Activated gamma-delta T cell treated with anti-CD3 and anti-CD28 coated beads, Interleukin-2, amount 50 U/mL, for 16 hours (primary cell): ENCODE data around the gene ARHGAP32.
"Not testable (repeated sequence)": the region's sequence is repeated elsewhere in the genome, so short reads cannot be mapped to it uniquely, and the experiment has no call there.

ENCODE experiments used
- DNase-seq: peaks from one replicate; pipeline ENCODE4 v3.0.0-alpha.2; 2020; ENCODE audit warnings: low read depth

Gene ARHGAP32

GRCh38 chr11:129021295-129021694, 170.8 kb downstream of the ARHGAP32 start:
- no peak for DNase-seq

- DNase-seq, result no peak
Observed at GRCh38 chr11:129018991-129019390, 173.1 kb downstream of the ARHGAP32 start.

DNA sequence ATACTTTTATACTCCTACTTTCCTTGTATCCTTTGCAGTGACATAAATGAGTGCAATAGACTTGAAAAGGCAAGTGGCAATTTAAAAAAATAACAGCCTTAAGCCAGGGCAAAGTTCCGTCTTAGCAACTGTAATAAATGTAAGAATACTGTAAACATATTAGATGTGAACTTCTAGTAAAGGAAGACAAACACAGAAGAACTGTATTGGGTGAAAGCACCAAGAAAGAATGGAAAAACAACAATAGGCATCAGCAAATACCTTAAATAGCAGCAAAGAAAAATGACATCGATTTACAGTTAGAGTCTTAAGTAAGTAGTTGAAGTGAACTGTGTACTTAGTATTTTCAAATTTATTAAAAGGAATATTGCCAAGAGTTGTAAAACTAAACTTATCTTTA, 174.0 kb downstream of the ARHGAP32 start:
- DNase-seq, result no peak

DNA sequence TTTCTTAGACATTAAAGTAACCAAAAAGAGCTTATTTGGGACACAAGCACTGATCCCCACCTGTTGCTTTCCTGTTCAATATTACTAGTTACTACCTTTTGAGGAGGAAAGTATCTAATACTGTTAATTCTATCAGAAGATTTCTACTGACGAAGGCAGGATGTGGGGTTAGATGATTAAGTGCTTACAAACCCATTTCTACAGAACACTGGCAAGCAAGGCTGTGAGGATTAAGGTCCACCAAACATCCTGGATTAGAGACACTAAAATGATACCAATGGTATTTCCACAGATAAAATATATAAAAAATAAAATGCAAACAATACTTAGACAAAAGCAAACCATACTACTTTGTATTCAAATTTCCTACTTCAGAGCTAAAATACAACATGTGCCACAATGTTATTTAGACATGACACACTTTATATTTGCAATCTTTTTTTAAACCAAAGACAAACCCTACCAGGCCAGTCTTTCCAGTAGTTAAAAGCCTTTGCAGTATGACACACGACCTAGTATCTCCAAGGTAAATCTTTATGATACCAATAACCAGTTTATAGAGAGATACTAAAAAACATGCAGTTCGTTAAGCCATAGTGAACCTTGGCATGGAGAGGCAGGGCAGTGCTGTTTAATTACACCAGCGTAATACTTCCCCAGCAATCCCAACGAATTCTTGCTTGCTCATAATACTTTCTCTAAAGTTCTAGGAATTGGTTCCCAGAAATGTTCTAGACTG, 178.2 kb downstream of the ARHGAP32 start:
- DNase-seq, result no peak

- no peak for DNase-seq
Observed at GRCh38 chr11:129012880-129013279, 179.2 kb downstream of the ARHGAP32 start.

DNA sequence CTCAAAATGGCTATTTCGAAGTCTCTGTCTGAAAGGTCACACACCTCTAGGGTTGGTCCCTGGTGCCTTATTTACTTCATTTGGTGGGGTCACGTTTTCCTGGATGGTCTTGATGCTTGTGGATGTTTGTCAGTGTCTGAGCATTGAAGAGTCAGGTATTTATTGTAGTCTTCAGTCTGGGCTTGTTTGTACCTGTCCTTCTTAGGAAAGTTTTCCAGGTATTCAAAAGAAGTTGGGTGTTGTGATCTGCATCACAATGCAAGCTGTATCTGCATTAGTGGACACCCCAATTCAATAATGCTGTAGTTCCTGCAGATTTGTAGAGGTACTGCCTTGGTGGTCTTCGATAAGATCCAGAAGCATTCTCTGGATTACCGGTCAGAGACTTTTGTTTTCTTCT, 186.0 kb downstream of the ARHGAP32 start:
- DNase-seq, result no peak

DNA sequence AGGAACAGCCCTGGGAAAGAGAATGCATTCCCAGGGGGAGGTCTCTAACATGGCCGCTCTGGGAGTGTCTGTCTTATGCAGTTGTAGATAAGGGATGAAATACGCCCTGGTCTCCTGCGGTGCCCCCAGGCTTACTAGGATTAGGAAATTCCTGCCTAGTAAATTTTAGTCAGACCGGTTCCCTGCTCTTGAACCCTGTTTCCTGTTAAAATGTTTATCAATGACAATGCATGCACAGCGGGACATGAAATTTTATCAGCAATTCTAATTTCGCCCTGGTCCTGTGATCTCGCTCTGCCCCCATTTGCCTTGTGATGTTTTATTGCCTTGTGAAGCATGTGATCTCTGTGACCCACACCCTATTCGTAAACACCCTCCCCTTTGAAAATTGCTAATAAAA, 193.0 kb downstream of the ARHGAP32 start:
- DNase-seq, result not testable (repeated sequence)

DNA sequence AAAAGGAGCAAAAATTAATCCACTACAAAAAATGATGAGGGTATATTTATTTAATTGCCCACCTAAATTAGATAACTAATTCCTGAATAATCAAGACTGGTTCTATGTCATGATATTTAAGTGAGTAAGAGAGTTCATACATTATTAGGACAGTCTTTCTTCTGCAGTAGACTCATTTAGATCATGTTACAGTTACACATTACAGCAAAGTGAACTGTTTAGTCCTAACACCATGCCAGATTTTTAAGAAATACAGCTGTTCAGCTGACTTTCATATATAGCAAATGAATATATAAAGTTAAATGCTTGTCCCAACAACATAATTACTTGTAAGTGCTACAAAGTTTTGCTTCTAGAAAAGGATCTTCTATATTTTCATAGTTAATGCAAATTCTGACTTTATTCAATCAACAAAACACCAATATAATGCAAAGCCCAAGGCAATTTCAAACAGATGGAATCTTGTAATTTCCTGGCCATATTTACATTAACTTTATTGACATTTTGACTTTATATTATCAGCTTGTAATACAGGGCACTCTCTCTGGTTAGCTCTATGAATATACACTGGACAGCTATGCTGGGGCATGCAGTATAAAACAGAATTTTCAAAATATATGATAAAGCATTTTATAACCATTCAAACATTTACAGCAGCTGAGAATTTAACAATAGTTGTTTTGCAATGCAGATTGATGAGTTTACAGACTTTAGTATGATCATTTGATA, 203.7 kb downstream of the ARHGAP32 start:
- DNase-seq, result no peak

DNA sequence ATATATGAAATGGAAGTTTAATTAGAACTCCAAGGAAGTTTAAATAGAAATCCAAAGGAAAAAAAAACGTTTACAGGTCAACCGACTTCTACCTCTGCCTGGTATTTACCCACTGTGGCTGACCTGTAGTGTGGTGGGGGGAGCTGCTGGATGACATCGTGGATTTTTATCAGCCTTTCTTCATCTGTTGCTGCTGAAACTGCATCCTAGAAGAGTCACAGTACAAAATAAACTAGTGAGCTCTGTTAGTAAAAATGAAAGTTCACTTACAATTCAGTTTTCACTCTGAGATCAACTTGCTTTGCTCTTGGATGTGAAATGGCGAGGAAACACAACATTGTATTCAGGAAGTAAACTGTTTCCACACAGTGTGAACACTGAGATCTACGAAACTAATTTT, 206.2 kb downstream of the ARHGAP32 start:
- no peak for DNase-seq

DNA sequence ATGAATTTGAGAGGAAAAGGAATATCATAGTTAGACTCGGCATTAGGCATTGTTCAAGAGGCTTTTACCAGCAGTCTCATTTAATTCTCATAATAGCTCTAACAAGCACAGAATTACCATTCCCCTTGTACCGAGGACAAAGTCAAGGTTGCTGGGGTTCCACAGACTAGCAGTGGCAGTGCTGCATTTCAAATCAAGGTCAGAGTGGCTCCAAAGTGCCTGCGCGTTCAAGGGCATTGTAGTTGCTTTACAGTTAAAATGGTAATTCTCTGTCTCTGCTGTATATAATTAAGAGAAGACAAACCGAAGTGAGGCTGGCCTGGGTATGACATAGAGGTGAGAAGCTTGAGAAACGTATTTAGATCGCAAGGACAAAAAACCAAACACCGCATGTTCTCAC, 209.1 kb downstream of the ARHGAP32 start:
- no peak for DNase-seq

DNA sequence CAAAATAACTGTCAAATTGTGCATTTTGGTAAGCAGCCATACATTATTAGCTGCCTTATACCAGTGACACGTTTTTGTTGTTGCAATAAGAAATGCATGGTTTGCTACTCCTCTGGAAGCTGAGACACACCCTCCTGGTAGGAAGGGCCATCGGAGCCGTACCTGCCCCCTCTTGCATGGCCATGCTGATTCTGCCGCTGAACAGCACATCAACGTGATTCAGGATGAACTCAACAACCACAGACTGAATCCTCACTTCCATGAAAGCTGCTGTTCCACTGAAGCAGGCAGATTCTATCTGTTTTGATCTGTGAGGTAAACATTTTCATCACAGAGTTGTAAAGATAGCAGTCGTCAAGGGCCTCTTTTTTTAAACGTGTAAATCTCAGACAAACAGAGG, 210.9 kb downstream of the ARHGAP32 start:
- no peak for DNase-seq

DNA sequence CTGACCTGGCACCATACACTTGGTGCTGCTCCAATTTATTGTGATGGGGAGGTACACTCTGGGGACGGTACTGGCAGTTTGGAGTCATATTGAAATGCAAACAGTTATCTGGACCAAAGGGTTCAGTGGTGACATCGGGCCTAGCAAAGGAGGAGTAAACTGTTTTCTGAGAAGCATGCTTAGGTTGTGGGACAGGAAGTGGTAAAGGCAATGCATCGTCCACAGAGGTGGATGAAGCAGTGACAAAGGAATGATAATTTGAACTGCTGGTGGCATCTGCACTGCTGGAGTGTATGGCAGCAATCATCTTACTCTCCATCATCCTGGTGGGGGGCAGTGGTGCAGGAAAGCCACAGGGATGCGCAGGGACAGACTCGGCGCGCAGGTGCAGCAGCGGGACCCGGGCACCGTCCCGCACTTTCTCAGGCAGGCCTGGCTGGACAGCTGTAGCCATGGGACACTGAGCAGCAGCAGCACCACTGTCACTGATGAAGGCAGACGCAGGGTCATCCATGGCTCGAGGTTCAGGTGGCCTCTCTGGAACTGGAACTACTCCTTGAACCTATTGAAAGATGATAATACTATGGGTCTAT, 221.4 kb downstream of the ARHGAP32 start:
- no peak for DNase-seq

GRCh38 chr11:128968916-128969315, 223.2 kb downstream of the ARHGAP32 start:
- no peak for DNase-seq

GRCh38 chr11:128967578-128967977, 224.5 kb downstream of the ARHGAP32 start:
- no peak for DNase-seq

DNA sequence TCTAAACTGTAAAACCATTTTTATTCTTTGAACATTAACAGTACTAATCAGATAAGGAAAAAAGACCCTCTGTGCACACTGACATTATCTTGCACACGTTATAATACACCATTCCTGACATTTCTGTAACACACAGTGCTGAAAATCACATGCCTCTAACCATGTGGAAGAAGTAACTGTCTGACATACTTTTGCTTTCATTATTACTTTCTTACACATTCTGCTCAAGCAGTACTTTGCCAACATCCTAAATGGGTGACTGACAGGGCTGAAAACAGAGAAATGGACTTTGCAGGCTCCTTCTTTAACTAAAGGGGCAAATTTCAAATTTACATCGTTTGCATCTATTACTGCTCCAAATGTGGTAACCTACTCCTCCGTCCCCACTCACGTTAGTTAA, 226.6 kb downstream of the ARHGAP32 start:
- DNase-seq, result no peak

DNA sequence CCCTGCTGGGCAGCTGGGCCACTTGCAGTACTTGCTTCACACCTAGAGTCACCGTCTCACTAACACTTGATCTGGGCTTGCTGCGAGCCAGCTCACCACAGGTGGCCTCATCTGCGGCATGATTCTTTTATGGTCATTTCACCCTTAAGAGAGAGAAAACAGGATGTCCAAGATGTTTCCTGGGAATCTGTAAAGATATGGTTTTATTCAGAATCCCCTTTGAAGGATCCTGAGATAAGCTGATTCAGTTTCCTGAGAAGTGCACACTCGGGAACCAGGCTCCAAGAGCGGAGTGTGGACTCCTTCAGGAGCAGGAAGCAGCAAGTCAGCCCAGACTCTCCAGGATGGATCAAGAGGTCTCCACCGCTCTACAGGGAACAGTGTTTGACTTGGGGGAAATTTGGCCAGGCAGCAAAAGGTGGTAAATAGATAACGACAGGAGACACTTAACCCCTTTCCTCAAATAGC, 227.6 kb downstream of the ARHGAP32 start:
- no peak for DNase-seq

DNA sequence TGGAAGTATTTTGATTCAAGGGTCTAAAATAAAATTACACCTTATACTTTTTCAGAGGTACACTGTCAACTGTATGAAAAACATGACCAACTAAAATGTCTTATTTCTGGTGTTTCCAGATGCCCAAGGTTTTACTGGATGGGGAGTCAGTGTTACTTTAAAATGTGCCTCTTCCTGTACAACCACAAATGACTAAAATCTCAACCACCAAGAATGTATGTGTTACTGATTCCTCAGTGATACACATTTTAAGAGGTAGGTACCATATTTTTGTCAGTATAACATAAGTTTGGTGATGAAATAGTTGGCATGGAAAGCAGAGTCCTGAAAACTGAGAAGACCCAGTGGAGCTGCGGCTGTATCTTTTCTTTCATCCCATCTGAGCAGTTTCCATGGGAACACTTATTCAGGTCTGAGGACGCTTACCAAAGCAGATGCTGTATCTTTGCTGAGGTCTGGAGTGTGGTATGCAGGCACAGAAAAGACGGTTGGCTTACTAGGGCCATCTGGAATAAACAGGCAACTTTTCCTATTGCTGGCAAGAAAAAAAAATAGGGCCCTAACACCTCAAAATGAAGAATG, 228.3 kb downstream of the ARHGAP32 start:
- DNase-seq, result no peak

GRCh38 chr11:128962896-128963295, 229.2 kb downstream of the ARHGAP32 start:
- DNase-seq, result no peak

DNA sequence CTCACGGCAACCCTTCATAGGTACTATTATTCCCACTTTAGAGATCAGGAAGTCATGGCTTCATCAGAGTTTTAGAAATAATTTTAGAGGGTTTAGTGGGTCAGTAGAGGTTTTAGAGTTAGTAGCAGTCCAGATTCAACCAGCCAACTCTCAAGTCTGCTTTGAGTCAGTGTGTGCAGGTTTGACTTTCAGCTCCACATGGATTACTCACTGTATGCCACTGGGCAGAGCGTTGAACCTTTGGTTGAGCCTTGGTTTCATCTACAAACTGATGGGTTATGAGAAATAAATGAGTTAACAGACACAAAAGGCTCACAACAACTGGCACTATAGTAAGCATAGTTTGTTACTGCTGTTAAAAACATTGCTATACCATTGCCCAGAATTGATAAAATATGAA, 230.5 kb downstream of the ARHGAP32 start:
- no peak for DNase-seq

- DNase-seq, result no peak
Observed at GRCh38 chr11:128957202-128957482, 235.0 kb downstream of the ARHGAP32 start.

- DNase-seq, result no peak
Observed at GRCh38 chr11:128956401-128957201, 235.5 kb downstream of the ARHGAP32 start.

- DNase-seq, result no peak
Observed at GRCh38 chr11:128955636-128956035, 236.5 kb downstream of the ARHGAP32 start.
